WTC11 (cell line): ENCODE results near the gene BCL2L11. TPM values are rescaled to one million over a fixed set of nuclear protein-coding genes. Genes with fewer than 3 reads are reported as not detected.

Experiments
- ATAC-seq: fragments of 200-7000 bp; cut with Tn5 transposase; 2 replicates; pipeline ENCODE4 v1.10.0; 2021; ENCODE audit warnings: mild to moderate bottlenecking, moderate library complexity
- CTCF ChIA-PET: fragments of 300-600 bp; sonication (Branson Sonifier 250); formaldehyde crosslinking; loops from one replicate; lab custom pipeline; 2021; ENCODE audit warnings: antibody characterized with exemption; lab: Charles Lee
- POLR2A ChIA-PET: fragments of 350-600 bp; sonication (Branson Sonifier 250); formaldehyde crosslinking; loops from one replicate; lab custom pipeline; 2021; ENCODE audit warnings: antibody characterized with exemption; lab: Charles Lee
- DNase-seq: peaks from one replicate; pipeline ENCODE4 v3.0.0; 2021; ENCODE audit warnings: low spot score
- H3K27ac Mint-ChIP-seq: 2 replicates; pipeline ENCODE4 v1.8.0; 2021; ENCODE audit warnings: mixed read lengths
- H3K27me3 Mint-ChIP-seq: 2 replicates; pipeline ENCODE4 v1.8.0; 2021; ENCODE audit warnings: low read depth, mild to moderate bottlenecking, moderate library complexity, mixed read lengths
- H3K36me3 Mint-ChIP-seq: 2 replicates; pipeline ENCODE4 v1.8.0; 2021; ENCODE audit warnings: mixed read lengths
- H3K4me1 Mint-ChIP-seq: 2 replicates; pipeline ENCODE4 v1.8.0; 2022; ENCODE audit warnings: mixed read lengths
- H3K4me3 Mint-ChIP-seq: 2 replicates; pipeline ENCODE4 v1.8.0; 2021; ENCODE audit warnings: mild to moderate bottlenecking, moderate library complexity, mixed read lengths
- H3K9me3 Mint-ChIP-seq: 2 replicates; pipeline ENCODE4 v1.8.0; 2021; ENCODE audit warnings: mixed read lengths
- ATF1 ChIP-seq: sonication (generic); formaldehyde crosslinking; IDR thresholded peaks from 2 replicates; pipeline ENCODE4 v1.8.1; 2023; ENCODE audit warnings: mild to moderate bottlenecking, moderate library complexity, missing genetic modification reagents
- CREM ChIP-seq: sonication (generic); formaldehyde crosslinking; IDR thresholded peaks from 2 replicates; pipeline ENCODE4 v1.8.1; 2022; ENCODE audit warnings: mild to moderate bottlenecking, missing genetic modification reagents, moderate library complexity
- E2F4 ChIP-seq: sonication (generic); formaldehyde crosslinking; IDR thresholded peaks from 2 replicates; pipeline ENCODE4 v1.8.1; 2022; ENCODE audit warnings: low read depth, mild to moderate bottlenecking, moderate library complexity, missing genetic modification reagents, borderline replicate concordance
- ELF4 ChIP-seq: sonication (generic); formaldehyde crosslinking; IDR thresholded peaks from 2 replicates; pipeline ENCODE4 v1.8.1; 2022; ENCODE audit warnings: low read depth, mild to moderate bottlenecking, moderate library complexity, missing genetic modification reagents
- EMX1 ChIP-seq: fragments of 250-450 bp; sonication (Bioruptor Pico); IDR thresholded peaks from 2 replicates; pipeline ENCODE4 v1.8.0; 2021; ENCODE audit warnings: mild to moderate bottlenecking
- ESRRA ChIP-seq: sonication (generic); formaldehyde crosslinking; IDR thresholded peaks from 2 replicates; pipeline ENCODE4 v1.8.1; 2022; ENCODE audit warnings: mild to moderate bottlenecking, missing genetic modification reagents, borderline replicate concordance
- FOXJ3 ChIP-seq: sonication (generic); formaldehyde crosslinking; IDR thresholded peaks from 2 replicates; pipeline ENCODE4 v1.9.0; 2021; ENCODE audit warnings: missing genetic modification reagents, mild to moderate bottlenecking, borderline replicate concordance
- GRHL2 ChIP-seq: fragments of 250-450 bp; sonication (Bioruptor Pico); IDR thresholded peaks from 2 replicates; pipeline ENCODE4 v1.8.0; 2022; ENCODE audit warnings: mild to moderate bottlenecking, moderate library complexity; ENCODE audit not compliant: insufficient replicate concordance, severe bottlenecking
- GTF2I ChIP-seq: fragments of 250-450 bp; sonication (Bioruptor Pico); conservative IDR thresholded peaks from 2 replicates; pipeline ENCODE4 v1.4.0; 2021; ENCODE audit warnings: mild to moderate bottlenecking
- JAZF1 ChIP-seq: fragments of 250-450 bp; sonication (Bioruptor Pico); IDR thresholded peaks from 2 replicates; pipeline ENCODE4 v1.9.0; 2021; ENCODE audit warnings: moderate library complexity, mild to moderate bottlenecking, inconsistent platforms
- KAT7 ChIP-seq: sonication (generic); formaldehyde crosslinking; IDR thresholded peaks from 2 replicates; pipeline ENCODE4 v1.8.1; 2023; ENCODE audit warnings: missing genetic modification reagents, mild to moderate bottlenecking, borderline replicate concordance
- MLX ChIP-seq: sonication (generic); formaldehyde crosslinking; IDR thresholded peaks from 2 replicates; pipeline ENCODE4 v1.8.1; 2023; ENCODE audit warnings: mild to moderate bottlenecking, missing genetic modification reagents, moderate library complexity
- MXD4 ChIP-seq: fragments of 250-450 bp; sonication (Bioruptor Pico); IDR thresholded peaks from 2 replicates; pipeline ENCODE4 v1.8.0; 2021; ENCODE audit warnings: mild to moderate bottlenecking, moderate library complexity, borderline replicate concordance
- NR2C2 ChIP-seq: sonication (generic); formaldehyde crosslinking; IDR thresholded peaks from 2 replicates; pipeline ENCODE4 v1.8.0; 2022; ENCODE audit warnings: mild to moderate bottlenecking, missing genetic modification reagents
- NR3C1 ChIP-seq: sonication (generic); formaldehyde crosslinking; conservative IDR thresholded peaks from 2 replicates; pipeline ENCODE4 v1.8.1; 2023; ENCODE audit warnings: low read depth, mild to moderate bottlenecking, missing genetic modification reagents
- TEAD4 ChIP-seq: sonication (generic); formaldehyde crosslinking; IDR thresholded peaks from 2 replicates; pipeline ENCODE4 v1.8.0; 2022; ENCODE audit warnings: mild to moderate bottlenecking, missing genetic modification reagents
- ZNF219 ChIP-seq: sonication (generic); formaldehyde crosslinking; IDR thresholded peaks from 2 replicates; pipeline ENCODE4 v1.8.0; 2023; ENCODE audit warnings: missing genetic modification reagents, mild to moderate bottlenecking, borderline replicate concordance
- ZNF232 ChIP-seq: sonication (generic); formaldehyde crosslinking; IDR thresholded peaks from 2 replicates; pipeline ENCODE4 v1.8.0; 2022; ENCODE audit warnings: mild to moderate bottlenecking, missing genetic modification reagents
- ZNF671 ChIP-seq: fragments of 250-450 bp; sonication (Bioruptor Pico); IDR thresholded peaks from 2 replicates; pipeline ENCODE4 v1.8.0; 2021; ENCODE audit warnings: mild to moderate bottlenecking
- total RNA-seq: library from RNA; stranded (reverse); gene quantifications from 3 replicates; pipeline ENCODE4 v1.2.3, GENCODE V29; 2021
- TF ChIP-seq, protein P1 (sequence below): fragments of 250-450 bp; sonication (Bioruptor Pico); conservative IDR thresholded peaks from 2 replicates; pipeline ENCODE4 v1.9.0; 2021; ENCODE audit warnings: mild to moderate bottlenecking
- TF ChIP-seq, protein P2 (sequence below): sonication (generic); formaldehyde crosslinking; IDR thresholded peaks from 2 replicates; pipeline ENCODE4 v1.8.0; 2022; ENCODE audit warnings: mild to moderate bottlenecking, missing genetic modification reagents
- TF ChIP-seq, protein P3 (sequence below): fragments of 200-600 bp; IDR thresholded peaks from 2 replicates; pipeline ENCODE4 v1.8.0; 2022; ENCODE audit warnings: antibody characterized with exemption

BCL2L11 gene
- total RNA-seq, 1 experiment from 2014 or later, result 19.3 TPM

DNA sequence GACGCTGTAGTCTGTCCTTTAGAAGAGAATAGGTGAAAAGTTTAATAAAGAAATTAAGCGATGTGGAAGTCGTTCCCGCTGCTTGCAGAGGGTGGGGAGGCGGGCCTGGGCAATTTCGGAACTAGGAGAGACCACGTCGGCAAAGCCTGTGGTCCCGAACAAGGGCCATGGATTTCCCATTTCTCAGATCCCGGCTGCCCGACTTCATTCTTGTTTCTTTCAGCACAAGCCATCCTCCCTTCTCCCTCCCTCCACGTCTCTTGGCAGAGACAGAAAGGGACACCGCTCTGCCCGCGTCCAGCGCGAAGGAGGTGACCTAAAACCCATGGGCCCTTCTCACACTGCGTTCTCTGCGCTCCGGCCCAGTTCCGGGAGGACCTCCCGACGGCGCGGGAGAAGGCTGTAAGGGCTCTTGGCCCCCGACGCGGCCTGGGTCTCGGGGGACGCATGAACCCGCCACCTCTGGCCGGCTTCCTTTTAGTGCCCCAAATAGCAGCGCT is 2.2 kb upstream of the BCL2L11 start:
- TF ChIP-seq CREM (CRISPR knock-in tag), result no peak
- TF ChIP-seq, protein P1, sequence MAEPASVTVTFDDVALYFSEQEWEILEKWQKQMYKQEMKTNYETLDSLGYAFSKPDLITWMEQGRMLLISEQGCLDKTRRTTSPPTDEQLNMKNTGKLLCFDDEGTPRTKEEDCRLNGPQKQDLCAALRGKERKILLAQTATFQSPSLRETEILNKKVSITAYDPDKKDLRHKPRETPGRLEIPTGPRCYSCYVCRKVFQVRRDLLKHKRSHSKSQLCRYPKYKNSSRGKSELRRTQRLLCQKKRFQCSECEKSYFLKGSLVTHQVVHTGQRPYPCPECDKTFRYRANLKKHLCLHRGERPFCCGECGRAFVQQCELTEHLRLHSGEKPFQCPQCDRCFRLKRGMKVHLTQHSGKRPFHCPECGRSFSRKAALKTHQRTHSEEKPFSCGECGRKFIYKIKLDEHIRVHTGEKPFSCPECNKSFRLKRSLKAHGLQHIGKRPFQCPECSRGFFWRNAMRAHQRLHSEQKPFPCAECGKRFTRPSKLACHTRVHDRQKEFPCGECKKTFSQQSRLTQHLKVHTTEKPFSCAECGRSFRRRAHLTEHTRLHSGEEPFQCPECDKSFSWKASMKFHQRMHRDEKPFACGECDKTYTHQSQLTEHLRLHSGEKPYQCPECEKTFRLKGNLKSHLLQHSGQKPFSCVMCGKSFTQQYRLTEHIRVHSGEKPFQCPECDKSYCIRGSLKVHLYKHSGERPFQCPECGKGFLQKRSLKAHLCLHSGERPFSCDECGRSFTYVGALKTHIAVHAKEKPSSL (CRISPR knock-in tag), result no peak
- no peak for TF ChIP-seq GTF2I (CRISPR knock-in tag)
- no peak for TF ChIP-seq EMX1 (CRISPR knock-in tag)
- no peak for TF ChIP-seq ESRRA (CRISPR knock-in tag)
- TF ChIP-seq, all 79 proteins: peak for 0
- ChIA-PET CTCF (no interaction called here), POLR2A (no interaction called here)
- H3K27me3 Mint-ChIP-seq, result peaks cover 54% of the 10 kb centered on the region
- peak; percentile 31 for DNase-seq
- H3K9me3 Mint-ChIP-seq, result no peaks in the 10 kb centered on the region
- H3K27ac Mint-ChIP-seq, result no peak overlapping the region
- ATAC-seq, result no peak
- H3K36me3 Mint-ChIP-seq, result no peaks in the 10 kb centered on the region
- H3K4me3 Mint-ChIP-seq, result peak overlapping the region; percentile 71
- H3K4me1 Mint-ChIP-seq, result peaks cover 36% of the 10 kb centered on the region

DNA sequence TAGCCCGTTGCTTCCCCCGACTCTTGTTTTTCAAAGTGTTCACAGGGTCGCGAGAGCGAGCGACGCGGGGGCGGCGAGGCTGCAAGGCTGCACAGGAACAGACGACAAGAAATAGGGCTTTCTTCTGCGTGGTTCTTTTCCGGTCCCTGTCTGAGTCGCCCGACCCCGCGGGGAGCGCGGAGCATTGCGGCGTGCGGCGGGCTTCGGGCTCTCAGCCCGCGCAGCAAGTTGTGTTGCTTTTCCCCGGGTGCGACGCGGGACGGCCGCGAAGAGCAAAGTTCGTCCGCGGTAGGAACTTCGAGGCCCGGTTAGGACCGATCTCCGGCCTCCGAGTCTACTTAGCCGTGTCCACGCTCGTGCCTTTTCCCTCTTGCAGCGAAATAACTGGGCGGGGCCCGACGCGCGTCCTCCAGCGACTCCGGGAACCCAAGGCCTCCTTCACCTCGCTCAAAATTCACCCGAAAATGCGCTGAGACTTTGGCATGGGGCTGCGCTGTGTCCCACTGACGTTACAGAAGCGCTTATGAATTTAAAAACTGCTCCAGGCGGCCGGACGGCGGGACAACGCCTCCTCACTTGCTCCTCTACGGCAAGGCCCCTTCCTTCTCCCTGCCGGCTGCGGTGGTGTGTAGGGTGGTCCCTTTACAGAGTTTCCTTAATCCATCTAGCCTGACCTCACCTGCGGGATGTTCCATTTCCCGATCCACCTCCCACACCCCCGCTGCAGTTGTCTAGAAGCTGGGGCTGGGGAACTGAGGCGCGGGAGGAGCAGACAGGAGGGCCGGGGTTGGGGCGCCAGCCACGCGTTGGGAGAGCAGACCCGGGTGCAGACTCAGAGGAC is 1.5 kb upstream of the BCL2L11 start:
- peak; percentile 40 for DNase-seq
- POLR2A ChIA-PET, result no interaction called here
- no peaks in the 10 kb centered on the region for H3K9me3 Mint-ChIP-seq
- peaks cover 4% of the 10 kb centered on the region for H3K36me3 Mint-ChIP-seq
- peaks cover 39% of the 10 kb centered on the region for H3K4me1 Mint-ChIP-seq
- peak overlapping the region; percentile 71 for H3K4me3 Mint-ChIP-seq
- CTCF ChIA-PET, result interaction anchor here (0.8 kb wide), 2 partner anchors 70 to 106 kb away, joined by 3 to 5 read pairs; no protein-coding TSS in a partner anchor
- TF ChIP-seq ZNF232 (no peak), NR2C2 (CRISPR knock-in tag) (no peak), ZNF671 (no peak), JAZF1 (CRISPR knock-in tag) (no peak), ATF1 (no peak), KAT7 (no peak), TEAD4 (CRISPR knock-in tag) (no peak), GRHL2 (CRISPR knock-in tag) (no peak), E2F4 (no peak), ZNF219 (no peak), MLX (CRISPR knock-in tag) (no peak), NR3C1 (CRISPR knock-in tag) (no peak), ELF4 (no peak), FOXJ3 (CRISPR knock-in tag) (no peak), MXD4 (CRISPR knock-in tag) (no peak)
- TF ChIP-seq, protein P2, sequence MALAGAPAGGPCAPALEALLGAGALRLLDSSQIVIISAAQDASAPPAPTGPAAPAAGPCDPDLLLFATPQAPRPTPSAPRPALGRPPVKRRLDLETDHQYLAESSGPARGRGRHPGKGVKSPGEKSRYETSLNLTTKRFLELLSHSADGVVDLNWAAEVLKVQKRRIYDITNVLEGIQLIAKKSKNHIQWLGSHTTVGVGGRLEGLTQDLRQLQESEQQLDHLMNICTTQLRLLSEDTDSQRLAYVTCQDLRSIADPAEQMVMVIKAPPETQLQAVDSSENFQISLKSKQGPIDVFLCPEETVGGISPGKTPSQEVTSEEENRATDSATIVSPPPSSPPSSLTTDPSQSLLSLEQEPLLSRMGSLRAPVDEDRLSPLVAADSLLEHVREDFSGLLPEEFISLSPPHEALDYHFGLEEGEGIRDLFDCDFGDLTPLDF (CRISPR knock-in tag), result no peak
- TF ChIP-seq, protein P3, sequence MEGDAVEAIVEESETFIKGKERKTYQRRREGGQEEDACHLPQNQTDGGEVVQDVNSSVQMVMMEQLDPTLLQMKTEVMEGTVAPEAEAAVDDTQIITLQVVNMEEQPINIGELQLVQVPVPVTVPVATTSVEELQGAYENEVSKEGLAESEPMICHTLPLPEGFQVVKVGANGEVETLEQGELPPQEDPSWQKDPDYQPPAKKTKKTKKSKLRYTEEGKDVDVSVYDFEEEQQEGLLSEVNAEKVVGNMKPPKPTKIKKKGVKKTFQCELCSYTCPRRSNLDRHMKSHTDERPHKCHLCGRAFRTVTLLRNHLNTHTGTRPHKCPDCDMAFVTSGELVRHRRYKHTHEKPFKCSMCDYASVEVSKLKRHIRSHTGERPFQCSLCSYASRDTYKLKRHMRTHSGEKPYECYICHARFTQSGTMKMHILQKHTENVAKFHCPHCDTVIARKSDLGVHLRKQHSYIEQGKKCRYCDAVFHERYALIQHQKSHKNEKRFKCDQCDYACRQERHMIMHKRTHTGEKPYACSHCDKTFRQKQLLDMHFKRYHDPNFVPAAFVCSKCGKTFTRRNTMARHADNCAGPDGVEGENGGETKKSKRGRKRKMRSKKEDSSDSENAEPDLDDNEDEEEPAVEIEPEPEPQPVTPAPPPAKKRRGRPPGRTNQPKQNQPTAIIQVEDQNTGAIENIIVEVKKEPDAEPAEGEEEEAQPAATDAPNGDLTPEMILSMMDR, result no peak
- H3K27me3 Mint-ChIP-seq, result peaks cover 54% of the 10 kb centered on the region
- no peak for ATAC-seq
- no peak overlapping the region for H3K27ac Mint-ChIP-seq
